NCI-H345 treated with DMSO at 0.1 percent for 48 hours (cell line): ENCODE measurements around the gene SLC22A23.

Experiments used
- DNase-seq: peaks from one replicate; lab custom pipeline; 2025; ENCODE audit not compliant: unreplicated experiment; lab: John Stamatoyannopoulos, UW

SLC22A23 gene

GRCh38 chr6:3288711-3289663 lies 167.9 kb downstream of the SLC22A23 start:
- no peak for DNase-seq

- DNase-seq = no peak
Measured at GRCh38 chr6:3287976-3288707, 168.7 kb downstream of the SLC22A23 start.

- no peak for DNase-seq
Measured at GRCh38 chr6:3287308-3287707, 169.5 kb downstream of the SLC22A23 start.

- DNase-seq = no peak
Measured at GRCh38 chr6:3286641-3287171, 170.1 kb downstream of the SLC22A23 start.

- DNase-seq = no peak
Measured at GRCh38 chr6:3285732-3286131, 171.1 kb downstream of the SLC22A23 start.

- DNase-seq = no peak
Measured at GRCh38 chr6:3285049-3285639, 171.7 kb downstream of the SLC22A23 start.

- DNase-seq = peak; percentile 19
Measured at GRCh38 chr6:3284436-3284876, 172.4 kb downstream of the SLC22A23 start.

- DNase-seq = no peak
Measured at GRCh38 chr6:3283641-3284435, 173.0 kb downstream of the SLC22A23 start.

GRCh38 chr6:3283241-3283640 lies 173.6 kb downstream of the SLC22A23 start:
- no peak for DNase-seq

GRCh38 chr6:3282476-3283236 lies 174.2 kb downstream of the SLC22A23 start:
- DNase-seq = no peak

- no peak for DNase-seq
Measured at GRCh38 chr6:3281631-3282475, 175.0 kb downstream of the SLC22A23 start.

GRCh38 chr6:3280866-3281465 lies 175.9 kb downstream of the SLC22A23 start:
- no peak for DNase-seq

- no peak for DNase-seq
Measured at GRCh38 chr6:3280091-3280490, 176.8 kb downstream of the SLC22A23 start.

- no peak for DNase-seq
Measured at GRCh38 chr6:3278691-3279090, 178.2 kb downstream of the SLC22A23 start.

GRCh38 chr6:3277851-3278416 lies 178.9 kb downstream of the SLC22A23 start:
- DNase-seq = no peak

GRCh38 chr6:3277251-3277650 lies 179.6 kb downstream of the SLC22A23 start:
- no peak for DNase-seq

GRCh38 chr6:3276174-3277167 lies 180.4 kb downstream of the SLC22A23 start:
- no peak for DNase-seq
